Left cardiac atrium (tissue), 4 donors: Measurements from ENCODE around the gene PLAU. TPM values are rescaled to one million over a fixed set of nuclear protein-coding genes. Genes with fewer than 3 reads are reported as not detected.

ENCODE experiments used
- ATAC-seq, 2 donors: fragments of 200-7000 bp; cut with Tn5 transposase; one replicate each; pipeline ENCODE4 v1.9.1; 2020; ENCODE audit warnings: mild to moderate bottlenecking in 2 of 2, moderate library complexity in 2 of 2
- DNase-seq: peaks from one replicate; pipeline ENCODE4 v3.0.0-alpha.2; 2020
- intact Hi-C, 2 donors: fragments of 100-400 bp; cut with DNase I; formaldehyde crosslinking; loops; one replicate each; pipeline versions ENCODE4 v1.14.1 to v1.15.1; 2022 to 2023
- total RNA-seq, 2 donors: library from RNA; stranded (reverse); fragmentation: NEBNext Ultra II Directional; extraction: Animal tissue kit (Norgen Biotek cat#: 25700); gene quantifications; one replicate each; pipeline ENCODE4 v1.2.1, GENCODE V29; 2021
- donor health status: DM: no; HTN: yes; CAD: no.
- donor health status: DM: no; HTN: yes; CAD: no; lungs with severe emphysema.
- donor health status: DM: yes; HTN: yes; CAD: no.
- donor health status: Dilated cardiomyopathy.

Gene PLAU
- total RNA-seq, 2 donors from 2014 or later, result 9.2 to 20.1 TPM

- intact Hi-C loops, result loop anchor here in 1 of 2 donors (1.0 kb wide), 1 partner anchor 80 kb away; no protein-coding TSS in a partner anchor
- ATAC-seq, result peak; percentile 95 to 96
- peak; percentile 86 for DNase-seq
These were observed 55.2 kb downstream of the PLAU start for GRCh38 chr10:73965890-73966768.

- intact Hi-C loops, result no loop called here
- no peak for DNase-seq
- ATAC-seq, result no peak
These were observed 56.1 kb downstream of the PLAU start for GRCh38 chr10:73967022-73967429.

Other genes with a start within 250 kb of the PLAU start
- gene AGAP5, start 213.0 kb upstream of the PLAU start, total RNA-seq, result 1 to 10 TPM; 4.2 to 4.4 TPM
- gene SEC24C, start 166.8 kb upstream of the PLAU start, total RNA-seq, result 10 to 100 TPM; 42.9 to 52.6 TPM
- 10 to 100 TPM; 21.7 to 24.7 TPM for gene CHCHD1, start 129.1 kb upstream of the PLAU start, total RNA-seq
- gene ZSWIM8, start 125.5 kb upstream of the PLAU start, total RNA-seq, result 10 to 100 TPM; 50.7 to 61.6 TPM
- 10 to 100 TPM; 14.1 to 20.2 TPM for gene NDST2, start 99.5 kb upstream of the PLAU start, total RNA-seq
- gene CAMK2G, start 36.6 kb upstream of the PLAU start, total RNA-seq, result 10 to 100 TPM; 12.0 to 12.4 TPM
- gene VCL, start 87.0 kb downstream of the PLAU start, total RNA-seq, result 100 to 1,000 TPM; 170 to 239 TPM
- 10 to 100 TPM; 26.3 to 28.9 TPM for gene AP3M1, start 239.7 kb downstream of the PLAU start, total RNA-seq
- 10 to 100 TPM; 31.2 to 34.9 TPM for gene ADK, start 240.1 kb downstream of the PLAU start, total RNA-seq